ENCODE results near the gene HECTD2.
"Not testable (repeated sequence)": the region's sequence is repeated elsewhere in the genome, so short reads cannot be mapped to it uniquely, and the experiment has no call there.

Gene HECTD2

DNA sequence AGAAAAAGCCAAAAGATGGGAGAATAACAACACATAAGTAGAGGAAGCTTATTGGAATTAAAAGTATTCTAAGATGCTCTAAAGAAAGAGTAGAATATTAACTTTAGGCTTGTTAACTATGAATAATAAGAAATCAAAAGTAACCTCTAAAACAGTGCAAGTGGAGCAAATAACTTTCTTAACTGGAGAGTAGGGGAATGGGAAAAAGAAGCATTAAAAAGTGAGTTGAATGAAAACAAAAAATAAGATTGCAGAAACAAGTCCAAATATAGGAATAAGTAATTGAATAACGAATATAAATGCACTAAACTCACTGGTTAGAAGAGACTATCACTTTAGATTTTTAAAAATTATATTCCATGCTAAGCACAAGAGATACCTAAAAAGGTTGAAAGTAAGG is 63.9 kb downstream of the HECTD2 start:
- DNase-seq (ENCODE audit: low read depth): no peak

DNA sequence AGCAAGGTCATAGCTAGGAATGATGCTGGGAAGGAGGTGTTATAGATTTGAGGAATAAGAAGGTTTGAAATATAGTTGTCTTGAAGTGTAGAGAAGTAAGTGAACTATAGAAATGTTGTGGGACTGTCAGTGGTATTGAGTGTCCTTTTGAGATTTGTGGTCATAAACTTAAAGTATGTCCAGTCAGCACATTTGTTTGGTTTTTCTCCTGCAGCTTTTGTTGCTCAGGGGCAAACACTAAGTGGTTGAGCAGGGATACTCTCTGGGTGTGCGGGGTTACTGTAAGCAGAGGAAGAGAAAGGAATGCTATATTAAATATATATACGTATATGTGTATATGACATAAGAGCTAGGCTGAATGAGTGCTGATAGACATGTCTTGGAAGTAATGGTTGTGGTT is 67.1 kb downstream of the HECTD2 start:
- no peak for DNase-seq (ENCODE audit: low read depth)

- DNase-seq (ENCODE audit: low read depth): no peak
Observed at GRCh38 chr10:91479583-91479982, 69.4 kb downstream of the HECTD2 start.

DNA sequence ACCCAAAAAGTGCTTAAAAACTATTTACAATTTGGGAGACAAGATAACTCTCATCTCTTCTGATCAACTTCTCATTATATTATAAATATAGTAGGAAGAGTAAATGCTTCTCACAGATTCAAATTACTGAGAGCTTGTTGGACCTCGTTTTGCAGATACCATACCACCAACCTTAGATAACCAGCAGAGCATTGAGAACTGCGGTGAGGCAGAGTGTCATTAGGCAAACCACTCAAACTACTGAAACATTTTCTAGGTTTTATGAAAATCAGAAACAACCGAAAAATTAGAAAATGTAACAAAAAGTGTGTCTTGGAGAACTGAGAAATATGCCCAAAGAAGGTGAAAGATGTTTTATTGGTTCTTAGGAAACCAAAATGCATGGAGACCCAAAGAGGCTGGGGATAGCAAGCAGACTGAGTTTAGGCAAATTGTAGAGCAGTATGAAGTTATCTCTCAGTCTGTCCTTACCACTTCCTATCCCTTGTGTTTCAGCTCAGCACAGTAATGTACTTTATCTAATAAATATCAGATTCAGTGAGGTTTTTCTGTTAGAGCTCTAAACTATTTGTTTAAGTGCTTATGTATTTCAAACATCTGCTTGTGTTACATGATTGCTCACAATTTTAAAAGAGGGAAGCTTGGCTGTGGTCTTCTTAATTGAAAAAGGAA is 77.9 kb downstream of the HECTD2 start:
- no peak for DNase-seq (ENCODE audit: low read depth)

- no peak for DNase-seq (ENCODE audit: low read depth)
Observed at GRCh38 chr10:91493313-91493712, 83.2 kb downstream of the HECTD2 start.

- DNase-seq (ENCODE audit: low read depth): no peak
Observed at GRCh38 chr10:91495402-91495801, 85.3 kb downstream of the HECTD2 start.

DNA sequence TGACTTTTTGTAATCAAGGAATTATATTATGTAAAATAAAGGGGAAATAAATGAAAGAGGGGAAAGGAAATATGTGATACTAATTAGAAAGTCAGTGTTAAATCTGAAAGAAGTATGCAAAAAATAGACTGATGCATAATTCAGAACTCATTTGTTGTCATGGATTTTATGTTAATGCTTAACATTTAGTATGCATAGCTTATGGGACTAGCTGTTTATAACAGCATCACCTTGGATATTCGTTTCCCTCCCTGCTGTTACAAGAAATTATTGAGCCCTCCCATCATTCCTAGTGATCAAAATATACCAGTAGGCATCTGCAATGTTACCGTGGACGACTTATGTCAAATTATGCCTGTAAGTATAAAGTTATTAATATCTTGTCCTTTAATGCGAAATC is 85.9 kb downstream of the HECTD2 start:
- no peak for DNase-seq (ENCODE audit: low read depth)

DNA sequence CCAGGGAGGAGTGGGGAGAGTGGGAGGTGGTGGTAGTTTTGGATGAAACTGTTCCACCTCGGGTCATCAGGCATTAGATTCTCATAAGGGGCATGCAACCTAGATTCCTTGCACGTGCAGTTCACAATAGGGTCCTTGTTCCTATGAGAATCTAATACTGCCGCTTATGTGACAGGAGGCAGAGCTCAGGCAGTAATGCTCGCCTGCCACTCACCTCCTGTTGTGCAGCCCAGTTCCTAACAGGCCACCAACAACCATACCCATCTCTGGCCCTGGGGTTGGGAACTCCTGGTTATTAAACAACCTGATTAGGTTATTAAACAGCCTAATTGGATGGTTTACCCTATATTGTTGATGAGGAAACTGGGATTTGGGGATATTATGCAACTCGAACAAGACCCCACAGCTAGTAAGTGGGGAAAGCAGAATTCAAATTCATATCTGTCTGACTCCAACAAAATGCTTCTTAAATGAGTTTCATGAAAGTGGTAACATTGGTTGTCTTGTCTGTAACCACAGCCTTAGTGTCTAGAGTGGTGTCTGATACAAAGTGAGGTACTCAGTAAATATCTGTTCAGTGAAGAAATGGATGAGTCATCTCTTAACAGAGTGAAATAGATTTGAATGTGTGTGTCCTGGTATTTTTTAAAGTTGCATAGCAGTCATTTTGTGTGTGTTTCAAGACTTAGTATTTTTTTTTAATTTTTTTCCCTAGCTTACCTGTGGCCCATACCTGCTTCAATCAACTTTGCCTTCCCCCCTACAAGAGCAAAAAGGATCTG is 101.6 kb downstream of the HECTD2 start:
- DNase-seq (ENCODE audit: low read depth): no peak

GRCh38 chr10:91512458-91512857 is 102.3 kb downstream of the HECTD2 start:
- no peak for DNase-seq (ENCODE audit: low read depth)

DNA sequence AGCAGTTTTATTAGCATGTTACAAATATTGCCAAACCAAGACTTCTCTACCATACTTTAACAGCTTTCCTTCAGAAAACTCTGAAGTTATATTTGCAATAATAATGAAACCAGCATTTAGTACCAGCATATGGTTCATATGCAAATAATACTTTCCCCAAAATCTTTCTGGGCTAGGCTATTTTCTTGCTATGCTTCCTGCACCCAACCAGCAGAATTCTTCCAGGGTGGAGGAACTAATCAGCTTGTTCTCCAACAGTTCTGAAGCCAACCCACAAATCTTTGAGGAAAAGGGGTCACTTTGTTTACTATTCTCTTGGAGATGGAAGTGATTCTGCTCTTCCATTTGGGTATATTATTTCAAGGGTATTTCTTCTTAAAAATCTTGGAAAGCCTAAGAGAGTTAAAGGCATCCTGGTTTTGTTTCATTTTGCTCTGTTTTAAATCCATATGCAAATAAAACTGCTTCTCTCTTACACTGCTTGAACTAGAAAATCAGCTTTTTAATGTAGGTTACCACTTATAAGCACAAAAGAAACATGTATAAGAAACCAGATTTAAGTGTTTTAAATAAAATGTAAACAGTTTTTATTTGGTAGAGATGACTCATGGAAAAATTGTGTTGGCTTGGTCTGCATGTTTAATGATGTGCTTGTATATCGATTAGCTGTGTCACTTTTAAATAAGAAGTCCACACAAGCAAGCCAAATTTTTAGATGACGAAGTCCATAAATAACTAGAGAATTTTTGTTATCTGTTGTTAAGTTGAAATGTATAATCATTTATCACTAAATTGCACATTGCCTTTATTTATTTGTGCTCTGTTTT is 103.7 kb downstream of the HECTD2 start:
- DNase-seq (ENCODE audit: low read depth): no peak

DNA sequence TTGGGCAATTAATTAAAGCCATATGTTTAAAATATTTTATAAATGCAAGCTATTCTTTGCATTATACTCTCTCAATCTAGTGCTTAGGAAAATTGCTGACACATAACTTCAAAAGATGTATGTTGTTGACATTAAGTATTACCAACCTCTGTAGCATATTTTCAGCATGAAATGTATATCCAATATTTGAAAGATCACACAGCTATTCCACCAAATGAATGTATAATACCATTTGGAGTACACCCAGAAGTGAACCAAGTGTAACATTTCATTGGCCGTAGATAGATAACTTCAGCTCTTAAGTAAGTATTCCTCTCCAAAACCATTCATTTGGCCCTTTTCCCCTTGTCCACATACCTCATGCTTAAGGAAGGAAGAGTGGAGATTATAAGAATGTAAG is 104.6 kb downstream of the HECTD2 start:
- DNase-seq (ENCODE audit: low read depth): no peak

GRCh38 chr10:91517394-91517793 is 107.2 kb downstream of the HECTD2 start:
- DNase-seq (ENCODE audit: low read depth): no peak

GRCh38 chr10:91519899-91520514 is 109.9 kb downstream of the HECTD2 start:
- DNase-seq (ENCODE audit: low read depth): no peak

DNA sequence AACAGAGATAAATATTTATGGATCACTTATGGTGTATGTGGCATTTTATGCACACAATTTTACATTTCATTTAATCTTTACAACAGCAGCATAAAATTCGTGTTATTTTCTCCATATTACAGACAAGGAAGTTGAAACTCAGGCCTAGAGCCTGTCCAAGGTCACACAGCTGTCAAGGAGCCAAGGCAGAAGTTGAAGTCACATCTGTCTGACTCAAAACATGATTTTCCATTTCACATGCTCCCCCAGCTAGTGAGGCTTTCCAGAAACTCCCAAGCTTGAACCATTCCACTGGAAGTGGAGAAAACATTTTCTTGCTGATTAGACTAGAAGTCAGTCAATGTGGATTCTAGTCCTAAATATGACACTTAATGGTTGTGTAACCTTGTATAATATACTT is 110.5 kb downstream of the HECTD2 start:
- DNase-seq (ENCODE audit: low read depth): no peak

GRCh38 chr10:91521439-91521838 is 111.3 kb downstream of the HECTD2 start:
- DNase-seq (ENCODE audit: low read depth): no peak

- no peak for DNase-seq (ENCODE audit: low read depth)
Observed at GRCh38 chr10:91525896-91526712, 116.0 kb downstream of the HECTD2 start.

DNA sequence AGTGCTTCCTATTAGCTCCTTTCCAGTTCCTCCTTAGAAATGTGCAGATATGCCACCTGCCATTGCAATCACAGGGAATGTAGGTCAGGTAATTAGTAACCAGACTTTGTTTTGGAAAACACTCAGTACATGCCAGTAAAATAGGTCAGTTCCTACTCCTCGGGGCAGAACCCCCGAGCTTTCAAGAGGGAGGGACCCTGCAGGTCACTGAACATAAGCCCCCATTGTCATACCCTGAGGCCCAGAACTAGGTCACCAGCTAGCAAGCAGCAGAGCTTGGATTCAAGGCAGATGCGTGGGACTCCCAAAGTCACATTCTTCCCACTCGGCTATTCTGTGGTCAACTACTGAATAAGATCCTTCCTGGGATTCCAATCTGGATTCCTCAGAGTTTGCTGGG is 117.9 kb downstream of the HECTD2 start:
- no peak for DNase-seq (ENCODE audit: low read depth)

DNA sequence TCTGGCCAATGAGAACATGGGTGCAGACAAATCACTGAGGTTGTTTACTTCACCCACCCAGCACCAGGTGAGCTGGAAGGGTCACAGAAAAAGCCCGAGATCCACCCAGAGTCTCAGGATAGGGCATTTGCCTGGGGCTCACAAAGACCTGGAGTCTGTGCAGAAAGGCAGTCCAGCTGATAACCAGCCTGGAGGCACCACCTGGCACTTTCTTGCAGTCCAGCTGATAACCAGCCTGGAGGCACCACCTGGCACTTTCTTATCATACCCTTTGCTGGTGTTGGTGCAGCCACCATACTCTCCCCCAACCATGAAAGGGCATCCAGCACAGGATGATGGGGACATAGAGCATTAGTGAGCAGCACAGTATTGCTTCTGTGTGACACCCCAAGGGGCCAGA is 118.6 kb downstream of the HECTD2 start:
- no peak for DNase-seq (ENCODE audit: low read depth)

DNA sequence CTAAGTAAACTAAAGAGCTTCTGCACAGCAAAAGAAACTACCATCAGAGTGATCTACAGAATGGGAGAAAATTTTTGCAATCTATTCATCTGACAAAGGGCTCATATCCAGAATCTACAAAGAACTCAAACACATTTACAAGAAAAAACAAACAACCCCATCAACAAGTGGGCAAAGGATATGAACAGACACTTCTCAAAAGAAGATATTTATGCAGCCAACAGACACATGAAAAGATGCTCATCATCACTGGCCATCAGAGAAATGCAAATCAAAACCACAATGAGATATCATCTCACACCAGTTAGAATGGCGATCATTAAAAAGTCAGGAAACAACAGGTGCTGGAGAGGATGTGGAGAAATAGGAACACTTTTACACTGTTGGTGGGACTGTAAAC is 124.6 kb downstream of the HECTD2 start:
- DNase-seq (ENCODE audit: low read depth): not testable (repeated sequence)

GRCh38 chr10:91536111-91536510 is 126.0 kb downstream of the HECTD2 start:
- DNase-seq (ENCODE audit: low read depth): no peak

DNA sequence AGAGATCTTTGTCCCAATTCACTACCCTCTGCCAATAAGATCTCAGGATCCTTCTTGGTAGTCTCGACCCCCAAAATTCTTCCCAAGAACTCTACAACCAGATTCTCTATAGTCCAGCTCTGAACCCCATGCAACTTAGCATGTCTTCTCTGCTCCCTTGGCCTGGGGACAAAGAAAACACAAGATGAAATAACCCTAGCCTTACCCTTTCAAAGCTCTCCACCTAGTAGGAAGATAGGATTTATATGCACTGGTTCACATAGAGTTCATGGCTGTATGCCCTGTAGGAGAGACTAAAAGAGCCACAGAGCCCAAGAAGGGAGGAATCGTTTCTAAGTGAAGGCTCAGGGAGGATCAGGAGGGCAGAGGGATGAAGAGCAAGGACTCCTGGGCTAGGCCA is 126.6 kb downstream of the HECTD2 start:
- no peak for DNase-seq (ENCODE audit: low read depth)

Measured in stimulated activated CD8-positive, alpha-beta memory T cell treated with anti-CD3 and anti-CD28 coated beads, Interleukin-7, amount 100 ng/mL, for 24 hours (primary cell).